PC-3 (cell line): ENCODE data around the gene TMEM170B. TPM values are rescaled to one million over a fixed set of nuclear protein-coding genes. Genes with fewer than 3 reads are reported as not detected.

Experiments used
- ATAC-seq: fragments of 200-7000 bp; cut with Tn5 transposase; 2 replicates; pipeline ENCODE4 v1.9.1; 2020; ENCODE audit warnings: mild to moderate bottlenecking, moderate library complexity
- BruUV-seq: library from RNA; stranded (reverse); fragments of 400-500 nt; replicated peaks from 2 replicates; lab custom pipeline; 2021; lab: Mats Ljungman, UMichigan
- CTCF ChIA-PET: fragments of 300-600 bp; sonication (Branson Sonifier 250); formaldehyde crosslinking; loops from one replicate; lab custom pipeline; 2022; ENCODE audit warnings: antibody characterized with exemption; lab: Charles Lee
- POLR2A ChIA-PET: fragments of 300-600 bp; sonication (Branson Sonifier 250); formaldehyde crosslinking; loops from one replicate; lab custom pipeline; 2022; ENCODE audit warnings: antibody characterized with exemption; ENCODE audit not compliant: unreplicated experiment; lab: Charles Lee
- DNase-seq: peaks from one replicate; pipeline ENCODE4 v3.0.0-alpha.2; 2015
- H2AFZ ChIP-seq: fragments of 300-600 bp; sonication (generic); 2 replicates; pipeline ENCODE4 v1.6.0; 2016; ENCODE audit warnings: antibody characterized with exemption, low read length
- H3F3A ChIP-seq: fragments of 300-600 bp; sonication (generic); one replicate; pipeline ENCODE4 v1.6.0; 2017; ENCODE audit warnings: antibody characterized with exemption, low read length, control low read depth, mild to moderate bottlenecking; ENCODE audit not compliant: unreplicated experiment
- H3K27ac ChIP-seq: fragments of 300-600 bp; sonication (generic); 2 replicates; pipeline ENCODE4 v1.5.1; 2016; ENCODE audit warnings: mild to moderate bottlenecking, low read length
- H3K27me3 ChIP-seq: fragments of 300-600 bp; sonication (generic); 2 replicates; pipeline ENCODE4 v1.6.1; 2016; ENCODE audit warnings: low read length, mixed read lengths
- H3K36me3 ChIP-seq: fragments of 300-600 bp; sonication (generic); 2 replicates; pipeline ENCODE4 v1.6.1; 2016; ENCODE audit warnings: low read depth, mixed run types, low read length, mixed read lengths
- H3K4me1 ChIP-seq: fragments of 300-600 bp; sonication (generic); 2 replicates; pipeline ENCODE4 v1.5.1; 2016; ENCODE audit warnings: low read length; ENCODE audit not compliant: insufficient read depth
- H3K4me2 ChIP-seq: fragments of 300-600 bp; sonication (generic); 2 replicates; pipeline ENCODE4 v1.6.0; 2016; ENCODE audit warnings: low read length
- H3K4me3 ChIP-seq: fragments of 300-600 bp; sonication (generic); 2 replicates; pipeline ENCODE4 v1.5.1; 2016; ENCODE audit warnings: mild to moderate bottlenecking, low read length, mixed read lengths
- H3K79me2 ChIP-seq: fragments of 300-600 bp; sonication (generic); 2 replicates; pipeline ENCODE4 v1.6.1; 2017; ENCODE audit warnings: low read length, mixed read lengths
- H3K9ac ChIP-seq: fragments of 300-600 bp; sonication (generic); 2 replicates; pipeline ENCODE4 v1.6.0; 2016; ENCODE audit warnings: mild to moderate bottlenecking, low read length
- H3K9me2 ChIP-seq: fragments of 300-600 bp; sonication (generic); replicated peaks from 2 replicates; pipeline ENCODE4 v1.6.1; 2016; ENCODE audit warnings: mixed run types, low read length, mixed read lengths
- H3K9me3 ChIP-seq: fragments of 300-600 bp; sonication (generic); 2 replicates; pipeline ENCODE4 v1.6.1; 2016; ENCODE audit warnings: low read length, mixed read lengths
- H4K20me1 ChIP-seq: fragments of 300-600 bp; sonication (generic); 2 replicates; pipeline ENCODE4 v1.6.1; 2016; ENCODE audit warnings: low read length, mixed read lengths
- CTCF ChIP-seq: fragments of 300-600 bp; sonication (generic); conservative IDR thresholded peaks from 2 replicates; pipeline ENCODE4 v1.5.1; 2017; ENCODE audit warnings: antibody characterized with exemption, low read depth, mild to moderate bottlenecking, low read length
- EZH2 ChIP-seq: fragments of 300-600 bp; sonication (generic); IDR thresholded peaks from one replicate; pipeline ENCODE4 v1.6.1; 2017; ENCODE audit warnings: antibody characterized with exemption, mild to moderate bottlenecking, low read length; ENCODE audit not compliant: unreplicated experiment
- EZH2phosphoT487 ChIP-seq: fragments of 300-600 bp; sonication (generic); IDR thresholded peaks from 2 replicates; pipeline ENCODE4 v1.6.1; 2018; ENCODE audit warnings: mild to moderate bottlenecking, antibody characterized with exemption, low read length, borderline replicate concordance
- intact Hi-C: fragments of 100-400 bp; cut with micrococcal nuclease; formaldehyde crosslinking; loops from 2 replicates; pipeline ENCODE4 v1.9.0; 2023
- total RNA-seq: library from RNA; depleted of rRNA; stranded (reverse); fragments of >200 nt; gene quantifications from 2 replicates; pipeline ENCODE4 v1.2.3, GENCODE V29; 2014

TMEM170B gene
- total RNA-seq, 1 experiment from 2014 or later = 0.66 TPM

GRCh38 chr6:11604215-11604614 lies 66.7 kb downstream of the TMEM170B start:
- CTCF ChIA-PET = no interaction called here
- BruUV-seq = no TSS peak
- POLR2A ChIA-PET = no interaction called here
- no peaks in the 10 kb centered on the region for H3K79me2 ChIP-seq
- intact Hi-C loops = no loop called here
- H3F3A ChIP-seq = no peaks in the 10 kb centered on the region
- no peak overlapping the region for H2AFZ ChIP-seq
- H3K4me3 ChIP-seq = no peak overlapping the region
- ATAC-seq (no peak), DNase-seq (no peak)
- no peak overlapping the region for H3K9ac ChIP-seq
- H3K9me2 ChIP-seq = no peaks in the 10 kb centered on the region
- peaks cover 17% of the 10 kb centered on the region for H3K4me1 ChIP-seq
- no peaks in the 10 kb centered on the region for H3K36me3 ChIP-seq
- TF ChIP-seq EZH2phosphoT487 = no peak
- no peak for TF ChIP-seq EZH2
- no peak for TF ChIP-seq CTCF
- no peaks in the 10 kb centered on the region for H3K9me3 ChIP-seq
- H3K27me3 ChIP-seq = no peaks in the 10 kb centered on the region
- no peak overlapping the region for H3K4me2 ChIP-seq
- no peak overlapping the region for H3K27ac ChIP-seq
- no peaks in the 10 kb centered on the region for H4K20me1 ChIP-seq

GRCh38 chr6:11604836-11605506 lies 67.4 kb downstream of the TMEM170B start:
- Histone ChIP-seq H3K4me2 (no peak overlapping the region), H3K27me3 (no peaks in the 10 kb centered on the region), H3K9me2 (no peaks in the 10 kb centered on the region), H3K4me1 (peaks cover 25% of the 10 kb centered on the region), H2AFZ (no peak overlapping the region), H3K79me2 (no peaks in the 10 kb centered on the region), H4K20me1 (no peaks in the 10 kb centered on the region), H3K9me3 (no peaks in the 10 kb centered on the region), H3F3A (no peaks in the 10 kb centered on the region), H3K4me3 (no peak overlapping the region), H3K27ac (no peak overlapping the region), H3K9ac (no peak overlapping the region), H3K36me3 (no peaks in the 10 kb centered on the region)
- no peak for ATAC-seq
- CTCF ChIA-PET = no interaction called here
- TF ChIP-seq EZH2 (no peak), EZH2phosphoT487 (no peak), CTCF (no peak)
- POLR2A ChIA-PET = no interaction called here
- intact Hi-C loops = no loop called here
- BruUV-seq = no TSS peak
- DNase-seq = no peak

- intact Hi-C loops = no loop called here
- no peaks in the 10 kb centered on the region for H3K36me3 ChIP-seq
- no peak overlapping the region for H3K9ac ChIP-seq
- H3K79me2 ChIP-seq = no peaks in the 10 kb centered on the region
- peaks cover 28% of the 10 kb centered on the region for H3K4me1 ChIP-seq
- no peaks in the 10 kb centered on the region for H3F3A ChIP-seq
- TF ChIP-seq CTCF (no peak), EZH2phosphoT487 (no peak), EZH2 (no peak)
- ChIA-PET POLR2A (no interaction called here), CTCF (no interaction called here)
- no peaks in the 10 kb centered on the region for H4K20me1 ChIP-seq
- no peaks in the 10 kb centered on the region for H3K9me3 ChIP-seq
- no peak overlapping the region for H3K4me3 ChIP-seq
- H3K27me3 ChIP-seq = no peaks in the 10 kb centered on the region
- H3K27ac ChIP-seq = no peak overlapping the region
- DNase-seq (no peak), ATAC-seq (no peak)
- H3K9me2 ChIP-seq = no peaks in the 10 kb centered on the region
- no peak overlapping the region for H3K4me2 ChIP-seq
- BruUV-seq = no TSS peak
- no peak overlapping the region for H2AFZ ChIP-seq
Measured at GRCh38 chr6:11605507-11605905, 68.0 kb downstream of the TMEM170B start.
